H1 (cell line): ENCODE results near the gene SESN1. TPM values are rescaled to one million over a fixed set of nuclear protein-coding genes. Genes with fewer than 3 reads are reported as not detected.
A peak's percentile ranks its signal among the peaks of the same experiment; 100 is the strongest.

ENCODE experiments used
- CTCF ChIA-PET: fragments of 300-600 bp; sonication (Branson Sonifier 250); formaldehyde crosslinking; loops from one replicate; lab custom pipeline; 2021; ENCODE audit not compliant: partially characterized antibody; lab: Charles Lee
- POLR2A ChIA-PET: fragments of 300-600 bp; sonication (Branson Sonifier 250); formaldehyde crosslinking; loops from one replicate; lab custom pipeline; 2021; ENCODE audit warnings: inconsistent platforms; ENCODE audit not compliant: partially characterized antibody; lab: Charles Lee
- DNase-seq, 2 experiments: peaks; one replicate each; pipeline versions ENCODE4 v3.0.0 to v3.0.0-alpha.2; 2010 to 2022; ENCODE audit warnings: low spot score in 2 of 2, low read depth in 1 of 2, mixed read lengths in 1 of 2
- FAIRE-seq: peaks from 2 replicates; lab custom pipeline; 2011; peaks lifted over from hg19 to GRCh38; lab: Jason Lieb, UNC
- H2AFZ ChIP-seq: 2 replicates; pipeline ENCODE4 v1.8.1; 2012; ENCODE audit warnings: low read length, inconsistent platforms
- H2AK5ac ChIP-seq: 2 replicates; pipeline ENCODE4 v1.6.1; 2013; ENCODE audit warnings: low read depth, low read length
- H2BK120ac ChIP-seq: replicated peaks from 2 replicates; pipeline ENCODE3; 2013; ENCODE audit warnings: low read depth, low read length, inconsistent platforms
- H2BK12ac ChIP-seq: 2 replicates; pipeline ENCODE4 v1.6.1; 2013; ENCODE audit warnings: low read depth, low read length
- H2BK15ac ChIP-seq: 2 replicates; pipeline ENCODE4 v1.6.1; 2013; ENCODE audit warnings: low read length
- H2BK20ac ChIP-seq: 2 replicates; pipeline ENCODE4 v1.6.1; 2013; ENCODE audit warnings: low read length
- H2BK5ac ChIP-seq: 2 replicates; pipeline ENCODE4 v1.6.1; 2013; ENCODE audit warnings: low read depth, low read length
- H3K14ac ChIP-seq: 2 replicates; pipeline ENCODE4 v1.6.1; 2013; ENCODE audit warnings: inconsistent platforms; ENCODE audit not compliant: insufficient read length
- H3K18ac ChIP-seq: 2 replicates; pipeline ENCODE4 v1.6.1; 2013; ENCODE audit warnings: low read length; ENCODE audit errors: extremely low read depth
- H3K23ac ChIP-seq: 2 replicates; pipeline ENCODE4 v1.6.1; 2013; ENCODE audit warnings: inconsistent platforms; ENCODE audit not compliant: insufficient read length
- H3K23me2 ChIP-seq: 2 replicates; pipeline ENCODE4 v1.6.1; 2013; ENCODE audit warnings: low read depth, low read length
- H3K27ac ChIP-seq: 2 replicates; pipeline ENCODE4 v1.6.1; 2011; ENCODE audit warnings: low read depth, low read length, inconsistent platforms
- H3K27me3 ChIP-seq, 4 experiments: replicated peaks in 1 of 4; 1 replicate in 1 of 4; 2 replicates in 3 of 4; pipeline versions ENCODE4 v1.6.1 to v1.8.1; 2011 to 2013; ENCODE audit warnings: low read length in 3 of 4, mild to moderate bottlenecking in 3 of 4, inconsistent platforms in 2 of 4, mixed read lengths in 2 of 4, moderate library complexity in 1 of 4; ENCODE audit not compliant: control insufficient read depth in 3 of 4, insufficient read depth in 3 of 4; ENCODE audit errors: extremely low read depth in 1 of 4
- H3K36me3 ChIP-seq, 4 experiments: 2 replicates each; pipeline versions ENCODE4 v1.6.1 to v1.8.1; 2011 to 2013; ENCODE audit warnings: mild to moderate bottlenecking in 4 of 4, low read length in 3 of 4, moderate library complexity in 2 of 4, control low read depth in 1 of 4, inconsistent platforms in 1 of 4; ENCODE audit not compliant: insufficient read depth in 4 of 4, control insufficient read depth in 2 of 4
- H3K4ac ChIP-seq: replicated peaks from 2 replicates; pipeline ENCODE3; 2013; ENCODE audit warnings: low read length, low read depth, mixed read lengths, inconsistent platforms; ENCODE audit not compliant: insufficient read length
- H3K4me1 ChIP-seq, 4 experiments: replicated peaks in 1 of 4; 1 replicate in 1 of 4; 2 replicates in 3 of 4; pipeline versions ENCODE4 v1.6.1 to v1.8.1; 2011 to 2013; ENCODE audit warnings: low read length in 3 of 4, inconsistent platforms in 2 of 4, mixed read lengths in 1 of 4; ENCODE audit not compliant: insufficient read depth in 4 of 4, control insufficient read depth in 3 of 4
- H3K4me2 ChIP-seq, 2 experiments: 2 replicates each; pipeline versions ENCODE4 v1.6.1 to v1.8.1; 2011 to 2013; ENCODE audit warnings: low read depth in 2 of 2, low read length in 2 of 2, control low read depth in 1 of 2, inconsistent platforms in 1 of 2, mild to moderate bottlenecking in 1 of 2; ENCODE audit not compliant: insufficient read depth in 1 of 2
- H3K4me3 ChIP-seq, 4 experiments: fragments of 200-600, 300-600 bp in 1 of 4; sonication (generic), shearing (Covaris generic), sonication (Bioruptor Twin) in 1 of 4; 2 replicates each; pipeline versions ENCODE4 v1.5.1 to v1.8.1; 2011 to 2016; ENCODE audit warnings: low read length in 4 of 4, low read depth in 3 of 4, control low read depth in 2 of 4, inconsistent platforms in 2 of 4, mild to moderate bottlenecking in 2 of 4, mixed read lengths in 1 of 4, moderate library complexity in 1 of 4; ENCODE audit not compliant: insufficient read depth in 2 of 4; ENCODE audit errors: extremely low read depth in 1 of 4
- H3K56ac ChIP-seq: replicated peaks from 2 replicates; pipeline ENCODE3; 2013; ENCODE audit warnings: low read depth, mild to moderate bottlenecking, mixed read lengths, low read length, inconsistent platforms; ENCODE audit not compliant: insufficient read length
- H3K79me1 ChIP-seq: 2 replicates; pipeline ENCODE4 v1.6.1; 2013; ENCODE audit warnings: low read depth, low read length, control low read depth
- H3K79me2 ChIP-seq, 2 experiments: 2 replicates each; pipeline versions ENCODE4 v1.6.1 to v1.8.1; 2012 to 2013; ENCODE audit warnings: low read length in 2 of 2, mild to moderate bottlenecking in 2 of 2, inconsistent platforms in 1 of 2; ENCODE audit not compliant: insufficient read depth in 2 of 2, control insufficient read depth in 1 of 2
- H3K9ac ChIP-seq, 4 experiments: replicated peaks in 1 of 4; 1 replicate in 1 of 4; 2 replicates in 3 of 4; pipeline versions ENCODE4 v1.6.1 to v1.8.1; 2011 to 2013; ENCODE audit warnings: low read depth in 3 of 4, low read length in 3 of 4, control low read depth in 2 of 4, mild to moderate bottlenecking in 2 of 4, moderate library complexity in 2 of 4, inconsistent platforms in 1 of 4; ENCODE audit errors: extremely low read depth in 1 of 4
- H3K9me3 ChIP-seq, 2 experiments: 2 replicates each; pipeline versions ENCODE4 v1.6.1 to v1.8.1; 2012 to 2013; ENCODE audit warnings: mild to moderate bottlenecking in 2 of 2, moderate library complexity in 2 of 2, control low read depth in 1 of 2, inconsistent platforms in 1 of 2, low read depth in 1 of 2, low read length in 1 of 2, mixed read lengths in 1 of 2; ENCODE audit not compliant: insufficient read depth in 2 of 2
- H4K20me1 ChIP-seq, 2 experiments: replicated peaks in 1 of 2; 2 replicates each; pipeline versions ENCODE3 to v1.8.1; 2011 to 2013; ENCODE audit warnings: inconsistent platforms in 2 of 2, low read length in 2 of 2, mild to moderate bottlenecking in 1 of 2; ENCODE audit not compliant: insufficient read depth in 2 of 2, control insufficient read depth in 1 of 2
- H4K5ac ChIP-seq: 2 replicates; pipeline ENCODE4 v1.6.1; 2013; ENCODE audit warnings: low read length, low read depth, mixed read lengths, inconsistent platforms; ENCODE audit not compliant: insufficient read length
- H4K8ac ChIP-seq: 2 replicates; pipeline ENCODE4 v1.8.0; 2013; ENCODE audit warnings: mild to moderate bottlenecking, moderate library complexity, low read length, inconsistent platforms; ENCODE audit not compliant: insufficient read depth; ENCODE audit errors: extremely low read depth
- H4K91ac ChIP-seq: replicated peaks from 2 replicates; pipeline ENCODE3; 2013; ENCODE audit warnings: low read length, mixed read lengths, inconsistent platforms; ENCODE audit not compliant: insufficient read length
- ASH2L ChIP-seq: fragments of 200-600, 300-600 bp; sonication (generic); IDR thresholded peaks from one replicate; pipeline ENCODE4 v1.7.1; 2017; ENCODE audit warnings: low read length
- EP300 ChIP-seq, 2 experiments: IDR thresholded peaks; 1 replicate in 1 of 2; 2 replicates in 1 of 2; pipeline ENCODE4 v1.6.1; 2011 to 2012; ENCODE audit warnings: low read depth in 2 of 2, low read length in 2 of 2, mild to moderate bottlenecking in 2 of 2, borderline replicate concordance in 1 of 2, inconsistent platforms in 1 of 2, moderate library complexity in 1 of 2
- GTF2F1 ChIP-seq: IDR thresholded peaks from 2 replicates; pipeline ENCODE4 v1.6.1; 2012; ENCODE audit warnings: low read depth, low read length, improper control_type of control experiment, borderline replicate concordance
- HDAC2 ChIP-seq, 2 experiments: fragments of 300-600 bp in 1 of 2; sonication (generic) in 1 of 2; IDR thresholded peaks; 2 replicates each; pipeline ENCODE4 v1.6.1; 2011 to 2012; ENCODE audit warnings: low read depth in 2 of 2, low read length in 2 of 2, mild to moderate bottlenecking in 2 of 2, moderate library complexity in 2 of 2, borderline replicate concordance in 1 of 2, inconsistent platforms in 1 of 2
- MAFK ChIP-seq: IDR thresholded peaks from 2 replicates; pipeline ENCODE4 v1.6.1; 2012; ENCODE audit warnings: low read depth, mild to moderate bottlenecking, improper control_type of control experiment, low read length
- RAD21 ChIP-seq, 2 experiments: IDR thresholded peaks in 1 of 2; conservative IDR thresholded peaks in 1 of 2; 2 replicates each; pipeline ENCODE4 v1.6.1; 2011; ENCODE audit warnings: low read depth in 2 of 2, low read length in 2 of 2, improper control_type of control experiment in 1 of 2, inconsistent platforms in 1 of 2, mild to moderate bottlenecking in 1 of 2, moderate library complexity in 1 of 2
- TAF1 ChIP-seq: IDR thresholded peaks from 2 replicates; pipeline ENCODE4 v1.6.1; 2011; ENCODE audit warnings: mild to moderate bottlenecking, low read depth, low read length
- WGBS, 2 experiments: shearing (Covaris generic) in 1 of 2; methylation state at CpG; one replicate each; pipeline versions ENCODE4 v1.1.6 to v1.1.7; 2013 to 2015; ENCODE audit warnings: low lambda C conversion rate in 2 of 2, mixed read lengths in 2 of 2, inconsistent platforms in 1 of 2, low coverage in 1 of 2, missing lambda C conversion rate in 1 of 2; ENCODE audit not compliant: insufficient replicate concordance in 2 of 2, insufficient coverage in 1 of 2, insufficient read length in 1 of 2; ENCODE audit errors: extremely low coverage in 1 of 2, missing lambda C conversion rate in 1 of 2; 5-methylcytosine and 5-hydroxymethylcytosine counted together
- polyA plus RNA-seq, 7 experiments: library from polyadenylated mRNA; depleted of rRNA in 3 of 7; stranded (reverse) in 5 of 7; unstranded in 2 of 7; fragments of >200 nt in 5 of 7; fragments of 200-250 nt in 2 of 7; gene quantifications; 1 replicate in 5 of 7; 2 replicates in 1 of 7; 4 replicates in 1 of 7; pipeline versions ENCODE4 v1.2.1 to v1.2.3, GENCODE V29; 2011 to 2013; ENCODE audit warnings: missing spikeins in 2 of 7, mixed read lengths in 2 of 7
- total RNA-seq: library from RNA; stranded (reverse); fragmentation: NEBNext Ultra II Directional; extraction: Animal tissue kit (Norgen Biotek cat#: 25700); gene quantifications from 2 replicates; pipeline ENCODE4 v1.2.1, GENCODE V29; 2021
- TF ChIP-seq, protein P1 (sequence below): IDR thresholded peaks from 2 replicates; pipeline ENCODE4 v1.6.1; 2012; ENCODE audit warnings: inconsistent platforms

The SESN1 gene
- total and polyA plus RNA-seq, 2 of the 8 experiments (the other 6 are each of a cell fraction or from before 2014, with no cell fraction given): 12.8 to 15.6 TPM

DNA sequence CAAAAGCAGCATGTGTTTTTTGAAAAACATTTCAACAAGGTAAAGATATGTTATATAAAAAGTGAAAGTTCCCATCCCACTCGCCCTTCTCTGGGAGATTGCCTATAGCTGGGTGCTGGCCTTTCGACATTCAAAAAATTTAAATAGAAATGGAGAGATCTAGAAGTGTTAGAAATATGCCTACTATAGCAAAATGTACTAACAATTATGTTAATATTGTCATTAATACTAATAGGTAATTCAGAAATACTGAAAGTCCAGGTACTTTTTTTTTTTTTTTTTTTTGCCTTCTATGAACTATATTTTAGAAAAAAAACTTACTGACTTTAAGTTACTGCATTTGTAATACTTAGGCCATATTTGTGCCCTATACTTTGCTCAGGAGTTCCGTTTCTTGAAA is 87.1 kb downstream of the SESN1 start:
- FAIRE-seq: no peak
- H3K14ac ChIP-seq: no peak overlapping the region
- 91% methylated on average over 3 of the region's 3 CpGs; no CpG with 5 or more reads in 1 of the 2 experiments for WGBS, 2 experiments
- peaks cover 0 to 6% (median 0%) of the 10 kb centered on the region in 4 experiments; a peak in 3 of 7 replicates for H3K4me1 ChIP-seq
- no peak overlapping the region for H3K18ac ChIP-seq
- ChIA-PET POLR2A (no interaction called here), CTCF (no interaction called here)
- no peak overlapping the region for H2BK12ac ChIP-seq
- peak overlapping the region in 1 of 4 experiments; percentile 95; a peak in 2 of 8 replicates for H3K4me3 ChIP-seq
- H2BK20ac ChIP-seq: no peak overlapping the region
- H2BK15ac ChIP-seq: no peak overlapping the region
- no peak overlapping the region for H4K5ac ChIP-seq
- H2BK120ac ChIP-seq: no peak overlapping the region
- H3K27me3 ChIP-seq: peaks cover 0 to 1% (median 0%) of the 10 kb centered on the region in 4 experiments; a peak in 1 of 7 replicates
- no peak overlapping the region for H3K56ac ChIP-seq
- H4K20me1 ChIP-seq: no peaks in the 10 kb centered on the region
- peak overlapping the region; percentile 75 to 85; a peak in 2 of 4 replicates for H3K4me2 ChIP-seq
- H3K79me2 ChIP-seq: peaks cover 0 to 44% of the 10 kb centered on the region in 2 experiments; a peak in 2 of 4 replicates
- DNase-seq: no peak
- H4K8ac ChIP-seq: no peak overlapping the region
- no peak overlapping the region for H3K23ac ChIP-seq
- no peak overlapping the region for H3K9ac ChIP-seq
- H3K36me3 ChIP-seq: no peaks in the 10 kb centered on the region
- no peaks in the 10 kb centered on the region for H3K9me3 ChIP-seq
- peaks cover 9% of the 10 kb centered on the region for H3K23me2 ChIP-seq
- H3K27ac ChIP-seq: no peak overlapping the region
- H2AK5ac ChIP-seq: no peak overlapping the region
- no peak overlapping the region for H2BK5ac ChIP-seq
- H4K91ac ChIP-seq: no peak overlapping the region
- TF ChIP-seq GTF2F1 (no peak), TAF1 (no peak), HDAC2 (IDR thresholded peaks at IDR 0.05; ENCODE audit: borderline replicate concordance in 1 of 2, low read depth in 2 of 2, low read length in 2 of 2) (no peak), MAFK (no peak), RAD21 (IDR thresholded peaks at IDR 0.05 in 1 of 2, conservative IDR thresholded peaks at IDR 0.05 in 1 of 2; ENCODE audit: low read depth in 2 of 2, low read length in 2 of 2) (no peak), EP300 (IDR thresholded peaks at IDR 0.05; ENCODE audit: borderline replicate concordance in 1 of 2, low read depth in 2 of 2, low read length in 2 of 2) (no peak), ASH2L (no peak)
- TF ChIP-seq, protein P1, sequence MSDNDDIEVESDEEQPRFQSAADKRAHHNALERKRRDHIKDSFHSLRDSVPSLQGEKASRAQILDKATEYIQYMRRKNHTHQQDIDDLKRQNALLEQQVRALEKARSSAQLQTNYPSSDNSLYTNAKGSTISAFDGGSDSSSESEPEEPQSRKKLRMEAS: no peak
- H2AFZ ChIP-seq: no peak overlapping the region
- H3K79me1 ChIP-seq: no peaks in the 10 kb centered on the region
- no peak overlapping the region for H3K4ac ChIP-seq
